Activated CD8-positive, alpha-beta memory T cell treated with anti-CD3 and anti-CD28 coated beads, Interleukin-2, amount 10 ng/mL, durations not matched to agents 7 days and 5 days (primary cell): ENCODE data around the gene AUTS2. TPM values are rescaled to one million over a fixed set of nuclear protein-coding genes. Genes with fewer than 3 reads are reported as not detected.

Source experiments
- ATAC-seq: fragments of 150-1000 bp; cut with Tn5 transposase; one replicate; pipeline ENCODE4 v1.10.0; 2021; ENCODE audit warnings: moderate library complexity
- CTCF ChIA-PET: fragments of 350-600 bp; sonication (Branson Sonifier 250); formaldehyde crosslinking; loops from one replicate; lab custom pipeline; 2021; ENCODE audit warnings: antibody characterized with exemption; lab: Charles Lee
- DNase-seq: peaks from one replicate; pipeline ENCODE4 v3.0.0-alpha.2; 2020
- H3K27ac Mint-ChIP-seq: one replicate; pipeline ENCODE4 v1.8.0; 2021; ENCODE audit warnings: mild to moderate bottlenecking, mixed read lengths
- H3K27me3 Mint-ChIP-seq: one replicate; pipeline ENCODE4 v1.8.0; 2021; ENCODE audit warnings: mixed read lengths
- H3K36me3 Mint-ChIP-seq: one replicate; pipeline ENCODE4 v1.8.0; 2021; ENCODE audit warnings: mild to moderate bottlenecking, mixed read lengths
- H3K4me1 Mint-ChIP-seq: one replicate; pipeline ENCODE4 v1.8.0; 2021; ENCODE audit warnings: mixed read lengths
- H3K4me3 Mint-ChIP-seq: one replicate; pipeline ENCODE4 v1.8.0; 2021; ENCODE audit warnings: mild to moderate bottlenecking, moderate library complexity, mixed read lengths
- H3K9me3 Mint-ChIP-seq: one replicate; pipeline ENCODE4 v1.8.0; 2022; ENCODE audit warnings: low read depth, mixed read lengths
- total RNA-seq, 2 experiments: library from RNA; stranded (reverse); gene quantifications; one replicate each; pipeline ENCODE4 v1.2.3, GENCODE V29; 2021

The AUTS2 gene
- total RNA-seq, 2 experiments from 2014 or later, result 9.5 to 24.4 TPM

DNA sequence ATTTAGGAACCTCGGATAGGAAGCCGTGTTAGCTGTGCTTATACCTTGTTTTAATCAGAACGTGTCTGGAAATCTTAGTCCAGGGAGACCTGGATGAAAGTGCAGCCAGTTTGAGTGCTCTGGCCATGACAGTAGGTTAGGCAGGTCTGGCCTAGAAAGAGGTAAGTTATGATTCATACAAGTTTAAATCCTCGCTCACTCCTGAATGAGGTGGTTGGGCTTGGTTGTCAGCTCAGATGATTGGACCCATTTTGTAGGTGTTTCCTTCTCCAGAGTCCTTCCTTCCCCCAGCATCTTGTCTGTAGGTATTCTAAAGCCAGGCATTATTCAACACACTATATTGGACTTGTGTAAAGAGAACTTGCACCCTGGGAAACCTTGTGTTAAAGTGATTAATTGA lies 971.8 kb downstream of the AUTS2 start:
- CTCF ChIA-PET, result no interaction called here
- H3K27ac Mint-ChIP-seq, result no peak overlapping the region
- ATAC-seq (no peak), DNase-seq (no peak)
- H3K4me1 Mint-ChIP-seq, result no peaks in the 10 kb centered on the region
- no peaks in the 10 kb centered on the region for H3K36me3 Mint-ChIP-seq
- peaks cover 2% of the 10 kb centered on the region for H3K27me3 Mint-ChIP-seq
- H3K9me3 Mint-ChIP-seq, result no peaks in the 10 kb centered on the region
- no peak overlapping the region for H3K4me3 Mint-ChIP-seq

DNA sequence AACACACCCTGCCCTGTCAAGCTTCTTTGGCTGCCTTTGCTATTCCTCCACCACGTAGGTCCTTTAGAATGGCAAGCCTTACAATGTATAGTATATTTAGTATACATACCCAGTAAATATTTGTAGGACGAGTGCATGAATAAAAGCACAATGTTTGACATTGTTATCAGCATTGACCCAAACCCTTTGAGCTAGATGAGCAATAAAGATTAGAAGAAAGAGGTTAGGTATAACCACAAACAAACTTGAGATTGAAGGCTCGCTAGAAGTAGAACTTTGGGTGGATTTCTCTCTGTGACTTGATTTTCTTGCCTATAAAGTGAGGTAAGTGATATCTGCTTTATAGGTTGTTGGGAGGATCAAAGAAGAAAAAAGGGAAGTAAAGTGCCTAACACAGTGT lies 972.7 kb downstream of the AUTS2 start:
- Mint-ChIP-seq H3K9me3 (no peaks in the 10 kb centered on the region), H3K27me3 (peaks cover 2% of the 10 kb centered on the region), H3K27ac (no peak overlapping the region), H3K4me1 (no peaks in the 10 kb centered on the region), H3K4me3 (no peak overlapping the region), H3K36me3 (no peaks in the 10 kb centered on the region)
- ATAC-seq (no peak), DNase-seq (no peak)
- CTCF ChIA-PET, result no interaction called here

DNA sequence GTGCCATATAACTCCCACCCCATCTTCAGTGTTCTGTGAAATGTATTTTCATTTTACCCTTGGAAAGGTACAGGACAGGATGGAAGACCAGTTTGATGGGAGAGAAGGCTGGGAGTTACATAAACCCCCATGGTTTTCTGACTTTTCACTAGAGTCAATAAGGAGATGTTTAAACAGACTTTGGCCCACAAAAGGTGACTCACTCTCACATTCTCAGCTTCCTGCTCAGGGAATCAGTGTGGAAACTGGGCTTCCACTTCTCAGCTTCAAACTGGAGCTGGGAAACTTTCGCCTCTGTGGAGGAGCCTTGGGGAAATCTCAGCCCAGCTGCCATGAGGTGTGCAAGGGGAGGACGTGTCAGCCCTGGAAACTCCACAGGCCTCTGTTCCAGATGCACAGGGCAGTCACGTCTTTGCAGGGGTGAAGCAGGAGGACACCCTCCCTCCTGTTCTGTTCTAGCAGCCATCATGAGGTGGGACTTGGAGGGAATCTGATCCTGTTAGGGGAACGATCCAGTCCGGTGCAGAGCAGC lies 973.2 kb downstream of the AUTS2 start:
- Mint-ChIP-seq H3K9me3 (no peaks in the 10 kb centered on the region), H3K27me3 (peaks cover 2% of the 10 kb centered on the region), H3K36me3 (no peaks in the 10 kb centered on the region), H3K27ac (no peak overlapping the region), H3K4me3 (no peak overlapping the region), H3K4me1 (no peaks in the 10 kb centered on the region)
- no peak for DNase-seq
- CTCF ChIA-PET, result no interaction called here
- no peak for ATAC-seq

DNA sequence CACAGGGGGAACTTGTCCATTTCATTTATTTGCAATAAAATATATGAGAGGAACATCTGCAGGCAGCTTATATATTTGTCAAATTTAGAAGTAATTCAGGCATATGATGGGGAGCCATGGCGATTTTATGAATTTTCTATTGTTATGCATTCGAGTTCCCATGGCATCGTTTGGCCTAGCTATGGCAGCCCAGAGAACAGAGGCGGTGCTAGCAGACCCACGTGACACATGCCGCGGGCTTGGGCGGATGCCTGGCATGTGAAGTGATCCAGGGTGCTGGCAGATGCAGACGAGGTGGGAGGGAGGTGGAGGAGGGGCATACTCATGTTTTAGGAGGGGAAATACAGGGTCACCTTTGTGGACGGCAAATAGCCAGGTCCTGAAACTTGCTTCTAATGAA lies 973.7 kb downstream of the AUTS2 start:
- no peak overlapping the region for H3K4me3 Mint-ChIP-seq
- no peaks in the 10 kb centered on the region for H3K9me3 Mint-ChIP-seq
- H3K27me3 Mint-ChIP-seq, result peaks cover 2% of the 10 kb centered on the region
- ATAC-seq (no peak), DNase-seq (no peak)
- CTCF ChIA-PET, result no interaction called here
- no peaks in the 10 kb centered on the region for H3K4me1 Mint-ChIP-seq
- H3K36me3 Mint-ChIP-seq, result no peaks in the 10 kb centered on the region
- H3K27ac Mint-ChIP-seq, result no peak overlapping the region

DNA sequence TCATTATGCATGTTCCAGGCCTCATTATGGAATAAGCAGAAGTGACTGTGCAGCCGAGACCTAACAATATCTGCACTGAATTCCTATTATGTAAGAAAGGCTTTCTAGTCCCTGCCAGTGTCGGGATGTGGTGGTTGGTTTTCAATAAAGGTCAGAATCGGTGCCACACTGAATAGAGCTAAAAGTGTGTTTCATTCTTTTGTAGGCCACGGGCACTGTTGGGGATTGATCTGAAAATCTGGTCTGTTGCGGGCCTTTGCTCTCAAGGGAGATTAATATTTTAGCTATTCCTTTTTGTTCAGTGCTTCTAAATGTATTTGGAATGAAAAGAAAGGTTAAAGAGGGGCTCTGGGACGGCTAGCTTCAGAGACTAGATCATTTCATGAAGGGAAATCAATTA lies 974.3 kb downstream of the AUTS2 start:
- H3K9me3 Mint-ChIP-seq, result no peaks in the 10 kb centered on the region
- no peak overlapping the region for H3K4me3 Mint-ChIP-seq
- DNase-seq, result no peak
- H3K27me3 Mint-ChIP-seq, result peaks cover 4% of the 10 kb centered on the region
- H3K27ac Mint-ChIP-seq, result no peak overlapping the region
- no peaks in the 10 kb centered on the region for H3K4me1 Mint-ChIP-seq
- ATAC-seq, result no peak
- H3K36me3 Mint-ChIP-seq, result no peaks in the 10 kb centered on the region
- CTCF ChIA-PET, result no interaction called here

DNA sequence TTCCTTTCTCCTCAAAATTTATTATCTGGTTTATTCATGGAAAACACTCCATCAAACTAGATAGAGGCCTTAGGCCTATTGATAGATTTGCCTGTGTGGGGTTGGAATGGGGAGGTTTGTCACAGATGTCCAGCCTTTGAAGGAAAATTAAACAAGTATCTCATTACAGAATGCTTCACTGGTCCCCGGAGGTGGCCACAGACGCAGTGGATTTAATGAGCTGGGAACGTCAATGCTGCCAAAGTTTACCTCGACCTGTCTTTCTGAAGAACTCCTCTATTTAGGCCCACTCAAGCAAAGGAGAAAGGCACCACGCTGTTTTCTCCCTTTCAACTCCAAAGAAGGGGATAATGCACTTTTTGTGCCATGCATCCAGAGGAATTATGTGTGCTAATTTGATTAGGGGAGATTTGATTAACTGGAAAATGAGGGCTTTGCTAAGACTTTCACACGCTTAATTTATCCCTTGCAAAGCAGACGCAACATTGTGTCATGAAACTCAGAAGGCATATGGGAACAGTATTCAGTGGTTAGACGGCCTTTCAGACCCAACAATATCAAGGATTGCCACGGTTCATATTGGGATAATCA lies 974.9 kb downstream of the AUTS2 start:
- Mint-ChIP-seq H3K27ac (no peak overlapping the region), H3K36me3 (no peaks in the 10 kb centered on the region), H3K4me1 (no peaks in the 10 kb centered on the region), H3K4me3 (no peak overlapping the region), H3K9me3 (no peaks in the 10 kb centered on the region), H3K27me3 (peaks cover 4% of the 10 kb centered on the region)
- CTCF ChIA-PET, result no interaction called here
- no peak for ATAC-seq
- DNase-seq, result no peak

DNA sequence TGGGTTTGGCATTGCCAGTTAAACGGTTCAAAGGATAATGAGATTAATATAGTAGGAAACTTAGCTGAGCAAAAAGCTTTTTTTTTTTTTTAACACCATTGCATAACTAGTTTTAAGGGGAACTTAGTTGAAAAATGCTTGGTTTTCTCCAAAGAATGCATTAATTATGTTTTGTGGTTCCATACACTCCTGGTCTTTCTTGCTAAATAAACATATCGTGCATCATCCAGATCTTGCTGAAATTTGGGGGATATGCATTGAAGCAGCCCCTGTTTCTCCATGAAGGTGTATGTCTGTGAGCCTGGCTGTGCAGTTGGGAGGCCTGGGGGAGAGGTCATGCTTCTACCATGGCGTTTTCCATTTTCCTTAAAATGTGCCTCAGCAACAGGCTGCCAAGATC lies 975.4 kb downstream of the AUTS2 start:
- CTCF ChIA-PET, result no interaction called here
- peaks cover 4% of the 10 kb centered on the region for H3K27me3 Mint-ChIP-seq
- no peaks in the 10 kb centered on the region for H3K9me3 Mint-ChIP-seq
- no peak for DNase-seq
- H3K27ac Mint-ChIP-seq, result no peak overlapping the region
- H3K4me3 Mint-ChIP-seq, result no peak overlapping the region
- H3K4me1 Mint-ChIP-seq, result no peaks in the 10 kb centered on the region
- H3K36me3 Mint-ChIP-seq, result no peaks in the 10 kb centered on the region
- ATAC-seq, result no peak

DNA sequence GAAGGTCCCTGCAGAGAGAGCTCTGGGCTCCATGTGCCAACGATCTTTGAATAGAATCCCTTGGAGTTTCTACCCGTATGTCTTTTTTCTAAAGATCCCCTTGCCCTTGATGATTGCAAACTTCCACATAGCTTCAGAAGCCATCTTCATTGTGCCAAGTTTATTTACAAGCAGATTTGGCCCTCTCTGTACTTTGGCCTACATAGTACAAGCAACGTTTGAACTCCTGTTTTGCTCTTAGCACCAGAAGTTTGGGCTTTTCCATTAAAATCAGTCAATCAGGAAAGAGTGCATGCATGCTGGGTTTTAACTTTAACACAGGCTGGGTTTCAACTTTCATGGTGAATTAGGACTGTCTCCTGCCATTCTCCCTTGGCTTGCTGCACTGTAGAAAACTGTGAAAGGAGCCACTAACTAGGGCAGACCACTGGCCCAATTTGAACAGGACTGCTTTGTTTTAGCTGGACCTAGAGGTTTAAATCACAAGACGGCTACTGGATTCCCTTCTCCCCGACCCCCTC lies 976.1 kb downstream of the AUTS2 start:
- ATAC-seq (no peak), DNase-seq (no peak)
- Mint-ChIP-seq H3K9me3 (no peaks in the 10 kb centered on the region), H3K27ac (no peak overlapping the region), H3K4me1 (no peaks in the 10 kb centered on the region), H3K27me3 (peaks cover 3% of the 10 kb centered on the region), H3K36me3 (no peaks in the 10 kb centered on the region), H3K4me3 (no peak overlapping the region)
- CTCF ChIA-PET, result no interaction called here

DNA sequence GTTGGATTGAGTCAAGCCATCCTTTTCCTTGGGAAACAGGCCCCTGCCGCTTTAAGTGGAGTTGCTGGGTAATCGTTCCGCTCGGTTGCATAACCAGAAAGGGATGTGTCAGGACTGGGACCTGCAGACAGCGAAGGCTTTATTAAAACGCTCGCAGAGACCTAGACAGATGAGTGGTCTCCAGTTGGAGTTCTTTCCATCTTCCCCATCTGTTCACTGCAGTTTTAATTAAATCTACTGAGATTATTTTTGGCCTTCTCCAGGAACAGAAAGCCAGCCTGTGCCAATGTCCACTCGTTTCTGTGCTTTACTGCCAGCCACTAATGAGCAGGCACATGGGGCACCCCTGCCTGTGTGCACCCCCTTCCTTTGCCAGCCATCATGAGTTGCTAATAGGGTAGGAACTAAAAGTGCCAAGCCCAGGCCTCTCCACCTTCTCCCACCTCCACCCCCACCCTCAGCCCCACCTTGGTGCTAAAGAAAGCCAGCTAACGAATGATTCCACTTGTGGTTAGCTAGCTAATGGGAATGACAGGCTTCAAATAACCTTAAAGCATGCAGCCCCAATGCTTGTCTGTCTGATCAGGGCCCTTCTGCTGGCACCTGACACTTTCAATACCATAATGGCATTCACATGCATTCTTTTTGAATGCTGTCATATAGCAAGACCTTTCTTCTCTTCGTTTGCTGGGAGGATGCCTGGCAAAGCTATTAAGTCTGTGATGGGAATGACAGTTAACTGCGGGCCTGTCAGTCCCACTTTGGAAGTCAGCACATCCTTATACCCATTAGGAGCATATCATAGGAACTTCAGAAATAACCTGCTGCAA lies 976.9 kb downstream of the AUTS2 start:
- Mint-ChIP-seq H3K27me3 (peaks cover 2% of the 10 kb centered on the region), H3K4me1 (no peaks in the 10 kb centered on the region), H3K27ac (no peak overlapping the region), H3K36me3 (no peaks in the 10 kb centered on the region), H3K9me3 (no peaks in the 10 kb centered on the region), H3K4me3 (no peak overlapping the region)
- no peak for ATAC-seq
- CTCF ChIA-PET, result no interaction called here
- DNase-seq, result no peak

DNA sequence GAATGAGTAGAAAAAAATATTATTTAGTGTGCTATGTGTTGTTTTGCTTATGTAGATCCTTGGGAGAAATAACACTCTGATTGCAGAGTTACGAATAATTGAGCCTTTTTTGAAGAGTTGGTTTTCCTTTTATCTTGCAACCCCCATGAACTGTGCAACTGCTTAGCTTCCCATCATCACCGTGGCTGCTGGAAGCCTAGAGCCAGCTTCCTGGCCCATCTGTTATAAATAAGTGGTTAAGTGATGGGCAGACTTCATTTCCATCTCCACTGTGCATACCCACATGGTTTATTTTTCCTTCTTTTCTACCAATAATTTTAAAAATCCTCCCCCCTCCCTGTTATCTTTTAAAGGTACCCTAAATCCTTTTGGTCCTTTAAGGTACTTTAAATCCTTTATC lies 978.8 kb downstream of the AUTS2 start:
- no peak overlapping the region for H3K4me3 Mint-ChIP-seq
- CTCF ChIA-PET, result no interaction called here
- no peak for DNase-seq
- H3K27ac Mint-ChIP-seq, result no peak overlapping the region
- no peaks in the 10 kb centered on the region for H3K9me3 Mint-ChIP-seq
- ATAC-seq, result no peak
- peaks cover 2% of the 10 kb centered on the region for H3K27me3 Mint-ChIP-seq
- no peaks in the 10 kb centered on the region for H3K4me1 Mint-ChIP-seq
- H3K36me3 Mint-ChIP-seq, result no peaks in the 10 kb centered on the region

DNA sequence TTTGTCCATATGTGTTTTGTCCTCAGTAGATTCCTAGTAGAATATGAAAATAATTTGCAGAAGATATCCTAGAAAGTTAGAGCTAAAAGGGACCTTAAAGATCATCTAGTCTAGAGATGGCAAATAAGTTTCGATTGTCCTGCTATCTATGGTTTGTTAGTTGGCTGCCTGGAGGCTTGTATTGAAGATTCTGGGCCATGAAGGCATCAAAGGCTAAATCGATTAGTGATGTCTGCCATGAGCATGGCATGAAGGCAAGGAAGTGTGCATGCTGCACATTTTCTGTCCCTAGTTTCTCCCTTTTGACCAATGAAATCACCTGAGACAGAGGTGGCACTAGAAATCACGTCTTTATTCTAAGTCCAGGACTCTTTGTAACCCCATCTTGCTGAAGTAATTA lies 979.9 kb downstream of the AUTS2 start:
- no peak for ATAC-seq
- Mint-ChIP-seq H3K27ac (no peak overlapping the region), H3K27me3 (peaks cover 2% of the 10 kb centered on the region), H3K9me3 (no peaks in the 10 kb centered on the region), H3K4me3 (no peak overlapping the region), H3K4me1 (no peaks in the 10 kb centered on the region), H3K36me3 (no peaks in the 10 kb centered on the region)
- CTCF ChIA-PET, result no interaction called here
- no peak for DNase-seq

DNA sequence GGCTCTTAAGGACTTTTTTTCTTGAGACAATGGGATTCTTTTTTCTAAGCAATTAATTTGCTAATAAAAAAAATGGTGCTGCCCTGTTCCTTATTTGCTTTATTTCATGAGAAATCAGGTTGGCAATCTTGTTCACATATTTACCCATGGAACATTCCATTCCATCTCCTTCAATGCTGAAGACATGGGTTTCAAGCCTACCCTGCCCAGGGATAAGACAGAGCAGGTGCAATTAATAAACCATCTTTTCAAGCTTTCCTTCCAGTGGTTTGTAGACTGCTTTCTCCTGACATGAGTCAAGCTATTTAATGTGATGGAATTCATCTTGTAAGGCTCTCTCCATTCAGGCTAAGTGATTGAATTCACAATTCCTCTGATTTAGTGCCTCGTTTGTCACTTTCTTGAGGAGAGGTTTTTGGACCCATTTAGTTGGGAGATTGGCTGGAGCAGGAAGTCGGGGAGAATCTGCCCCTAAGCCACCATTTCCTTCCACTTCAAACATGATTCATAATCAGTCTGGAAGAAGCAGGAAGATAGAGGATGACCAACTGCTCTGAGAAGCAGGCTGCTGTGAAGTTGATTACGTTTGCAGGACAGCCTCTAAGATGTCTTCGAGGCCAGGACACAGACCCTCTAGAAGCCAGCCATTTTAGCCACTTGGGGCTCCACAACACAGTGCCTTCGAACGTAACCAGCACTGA lies 981.3 kb downstream of the AUTS2 start:
- Mint-ChIP-seq H3K36me3 (no peaks in the 10 kb centered on the region), H3K9me3 (no peaks in the 10 kb centered on the region), H3K27me3 (peaks cover 2% of the 10 kb centered on the region), H3K27ac (no peak overlapping the region), H3K4me1 (no peaks in the 10 kb centered on the region), H3K4me3 (no peak overlapping the region)
- ATAC-seq (no peak), DNase-seq (no peak)
- CTCF ChIA-PET, result no interaction called here

DNA sequence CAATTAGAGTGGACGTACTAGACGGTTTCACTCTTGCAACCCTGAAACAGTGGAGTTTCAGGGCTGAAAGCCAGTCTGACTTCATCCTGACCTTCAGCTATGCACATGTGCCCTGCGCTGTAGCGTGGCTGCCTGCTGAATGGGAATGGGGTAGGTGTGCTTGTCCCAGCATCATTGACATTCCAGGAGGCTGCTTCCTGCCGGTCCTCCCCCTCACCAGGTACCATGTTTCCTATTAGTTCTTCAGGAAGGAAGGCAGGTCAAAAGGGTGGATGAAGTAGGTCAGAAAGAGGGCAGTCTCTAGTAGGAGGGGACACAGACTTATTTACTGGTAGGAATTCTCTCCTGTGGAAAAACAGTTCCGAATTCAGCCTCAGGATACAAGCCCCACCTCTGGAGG lies 981.9 kb downstream of the AUTS2 start:
- peaks cover 2% of the 10 kb centered on the region for H3K27me3 Mint-ChIP-seq
- H3K4me3 Mint-ChIP-seq, result no peak overlapping the region
- H3K4me1 Mint-ChIP-seq, result no peaks in the 10 kb centered on the region
- no peaks in the 10 kb centered on the region for H3K36me3 Mint-ChIP-seq
- ATAC-seq (no peak), DNase-seq (no peak)
- H3K9me3 Mint-ChIP-seq, result no peaks in the 10 kb centered on the region
- H3K27ac Mint-ChIP-seq, result no peak overlapping the region
- CTCF ChIA-PET, result no interaction called here
